PFSK-1 (cell line): Measurements from ENCODE around the gene MAPRE2.

ENCODE experiments used
- FOXP2 ChIP-seq: optimal IDR thresholded peaks from 2 replicates; pipeline ENCODE3; 2011; ENCODE audit warnings: borderline replicate concordance, control low read depth, inconsistent platforms; ENCODE audit not compliant: insufficient read depth; ENCODE audit errors: extremely low read length, extremely low read depth
- POLR2AphosphoS5 ChIP-seq: IDR thresholded peaks from 2 replicates; pipeline ENCODE4 v1.6.1; 2012; ENCODE audit warnings: low read depth, mild to moderate bottlenecking, control low read depth, low read length, moderate library complexity
- REST ChIP-seq, 2 experiments: IDR thresholded peaks; 2 replicates each; pipeline versions ENCODE4 v1.6.1 to v1.8.0; 2011 to 2012; ENCODE audit warnings: low read depth in 2 of 2, low read length in 2 of 2, control low read depth in 1 of 2, inconsistent platforms in 1 of 2, mild to moderate bottlenecking in 1 of 2, moderate library complexity in 1 of 2; ENCODE audit not compliant: insufficient read depth in 1 of 2
- SIN3A ChIP-seq: IDR thresholded peaks from 2 replicates; pipeline ENCODE4 v1.6.1; 2012; ENCODE audit warnings: mild to moderate bottlenecking, low read length, moderate library complexity, borderline replicate concordance; ENCODE audit not compliant: insufficient read depth
- TAF1 ChIP-seq: IDR thresholded peaks from 2 replicates; pipeline ENCODE4 v1.6.1; 2012; ENCODE audit warnings: low read length, control low read depth, borderline replicate concordance; ENCODE audit not compliant: insufficient read depth

The MAPRE2 gene

GRCh38 chr18:35159782-35160181 lies 118.6 kb downstream of the MAPRE2 start:
- TF ChIP-seq SIN3A (no peak), FOXP2 (no peak), POLR2AphosphoS5 (no peak), REST (IDR thresholded peaks at IDR 0.05; ENCODE audit: insufficient read depth in 1 of 2, low read depth in 2 of 2, low read length in 2 of 2) (no peak), TAF1 (no peak)

GRCh38 chr18:35161485-35161884 lies 120.3 kb downstream of the MAPRE2 start:
- TF ChIP-seq FOXP2 (no peak), REST (IDR thresholded peaks at IDR 0.05; ENCODE audit: insufficient read depth in 1 of 2, low read depth in 2 of 2, low read length in 2 of 2) (no peak), TAF1 (no peak)

GRCh38 chr18:35161934-35162333 lies 120.7 kb downstream of the MAPRE2 start:
- TF ChIP-seq FOXP2: no peak
- no peak for TF ChIP-seq POLR2AphosphoS5
- TF ChIP-seq TAF1: no peak
- no peak for TF ChIP-seq REST (IDR thresholded peaks at IDR 0.05; ENCODE audit: insufficient read depth in 1 of 2, low read depth in 2 of 2, low read length in 2 of 2)
- TF ChIP-seq SIN3A: no peak

- TF ChIP-seq SIN3A: no peak
- TF ChIP-seq REST (IDR thresholded peaks at IDR 0.05; ENCODE audit: insufficient read depth in 1 of 2, low read depth in 2 of 2, low read length in 2 of 2): no peak
- no peak for TF ChIP-seq FOXP2
- no peak for TF ChIP-seq TAF1
- TF ChIP-seq POLR2AphosphoS5: no peak
Observed at GRCh38 chr18:35163014-35163539, 121.9 kb downstream of the MAPRE2 start.

- no peak for TF ChIP-seq FOXP2
- no peak for TF ChIP-seq SIN3A
- no peak for TF ChIP-seq POLR2AphosphoS5
- TF ChIP-seq REST (IDR thresholded peaks at IDR 0.05; ENCODE audit: insufficient read depth in 1 of 2, low read depth in 2 of 2, low read length in 2 of 2): no peak
- no peak for TF ChIP-seq TAF1
Observed at GRCh38 chr18:35163721-35164120, 122.5 kb downstream of the MAPRE2 start.
